ENCODE data around the gene SLC7A1. TPM values are rescaled to one million over a fixed set of nuclear protein-coding genes. Genes with fewer than 3 reads are reported as not detected.

The SLC7A1 gene
- total and polyA plus RNA-seq, 2 donors (not counting 3 experiments of a cell fraction or from before 2014, with no cell fraction given): 21.0 to 79.3 TPM

DNA sequence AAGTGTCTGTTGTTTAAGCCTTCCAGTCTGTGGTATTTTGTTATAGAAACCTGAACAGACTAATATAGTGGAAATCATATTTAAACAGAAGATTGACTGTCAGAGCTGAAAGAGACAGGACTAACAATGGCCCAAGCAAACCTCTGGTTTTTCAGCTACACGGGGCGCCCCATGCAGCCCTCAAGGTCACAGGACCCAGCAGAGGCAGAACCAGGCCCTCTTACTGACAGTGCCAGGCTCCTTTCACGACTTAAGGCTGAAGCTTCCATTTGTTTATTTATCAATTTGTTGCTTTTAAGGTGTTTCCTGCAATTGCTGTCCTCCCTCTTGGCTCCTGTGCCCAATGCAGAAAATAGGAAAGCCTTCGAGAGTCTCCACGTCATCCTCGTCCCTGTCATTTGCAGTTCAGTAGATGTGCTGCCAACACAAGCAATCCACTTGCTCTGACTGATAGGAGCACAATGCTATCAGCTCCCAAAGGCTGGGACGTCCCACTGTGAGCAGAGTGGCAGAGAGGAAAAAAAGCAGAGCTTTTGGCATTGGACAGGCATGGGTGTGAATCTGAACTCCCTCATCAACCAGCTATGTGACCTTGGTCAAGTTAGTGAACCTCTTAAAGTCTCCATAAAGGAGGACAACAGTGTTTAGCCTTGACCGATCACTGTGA lies 10.5 kb upstream of the SLC7A1 start:
- no peaks in the 10 kb centered on the region for H3K9me3 ChIP-seq (replicated peaks; ENCODE audit: control insufficient read depth, insufficient read depth, low read length)
- no peak overlapping the region for H3K4me2 ChIP-seq (ENCODE audit: insufficient read depth, low read length)
- H3K27me3 ChIP-seq (ENCODE audit: control insufficient read depth in 2 of 2, insufficient read depth in 2 of 2, low read length in 2 of 2): peaks cover 17 to 21% of the 10 kb centered on the region in 2 experiments
- no peaks in the 10 kb centered on the region for H3K4me1 ChIP-seq (ENCODE audit: control insufficient read depth, extremely low read depth, insufficient read depth, low read length)
- H3K36me3 ChIP-seq (ENCODE audit: control insufficient read depth in 2 of 2, extremely low read depth in 1 of 2, insufficient read depth in 2 of 2, low read length in 2 of 2): no peaks in the 10 kb centered on the region
- no peak overlapping the region for H3K27ac ChIP-seq (ENCODE audit: insufficient read depth, low read depth, low read length)
- H2AFZ ChIP-seq (ENCODE audit: low read depth, low read length): no peak overlapping the region
- no peak overlapping the region for H3K9ac ChIP-seq (replicated peaks; ENCODE audit: extremely low read depth, insufficient read depth, low read length)
- ChIA-PET CTCF (interaction anchor here (1.1 kb wide), 1 partner anchor 12 kb away, joined by 3 read pairs; no protein-coding TSS in a partner anchor), POLR2A (interaction anchor here (0.8 kb wide), 1 partner anchor 10 kb away, joined by 4 read pairs; the partner anchor contains the start of gene SLC7A1)
- no peaks in the 10 kb centered on the region for H3K9me1 ChIP-seq (replicated peaks; ENCODE audit: control insufficient read depth, extremely low read depth, insufficient read depth, low read length)
- intact Hi-C loops (cut with micrococcal nuclease) (no loop called here), dilution Hi-C loops (cut with MboI; ENCODE audit: extremely low pct_ligation_motif_present, low sequenced_read_pairs) (no loop called here)
- no peak for DNase-seq (ENCODE audit: low read depth, low spot score)
- no peak for FAIRE-seq
- no peaks in the 10 kb centered on the region for H4K20me1 ChIP-seq (replicated peaks; ENCODE audit: control insufficient read depth, extremely low read depth, insufficient read depth, low read length)
- no peak overlapping the region for H3K4me3 ChIP-seq (replicated peaks in 1 of 3; ENCODE audit: insufficient read depth in 1 of 3, low read depth in 1 of 3, low read length in 3 of 3)
- no peaks in the 10 kb centered on the region for H3K79me2 ChIP-seq (ENCODE audit: control insufficient read depth, insufficient read depth, low read length)
- BruUV-seq (replicated peaks): no TSS peak
- TF ChIP-seq POLR2A (IDR thresholded peaks at IDR 0.05; ENCODE audit: low read depth, low read length) (no peak), POLR2AphosphoS5 (IDR thresholded peaks at IDR 0.05; ENCODE audit: insufficient read depth, low read depth, low read length) (no peak), FOS (IDR thresholded peaks at IDR 0.05; ENCODE audit: borderline replicate concordance, insufficient read depth, low read length) (no peak), GATA2 (IDR thresholded peaks at IDR 0.05; ENCODE audit: insufficient read depth, insufficient read length, low read depth, low read length) (no peak), CTCF (IDR thresholded peaks at IDR 0.05; ENCODE audit: extremely low read depth in 1 of 2, insufficient read depth in 1 of 2, low read depth in 1 of 2, low read length in 2 of 2) (no peak), JUN (IDR thresholded peaks at IDR 0.05; ENCODE audit: borderline replicate concordance, insufficient read depth, insufficient read length, low read depth) (no peak), MYC (IDR thresholded peaks at IDR 0.05; ENCODE audit: low read depth, low read length) (no peak), EZH2 (IDR thresholded peaks at IDR 0.05; ENCODE audit: borderline replicate concordance, low read depth, low read length, severe bottlenecking) (no peak)
- TF ChIP-seq, protein P1, sequence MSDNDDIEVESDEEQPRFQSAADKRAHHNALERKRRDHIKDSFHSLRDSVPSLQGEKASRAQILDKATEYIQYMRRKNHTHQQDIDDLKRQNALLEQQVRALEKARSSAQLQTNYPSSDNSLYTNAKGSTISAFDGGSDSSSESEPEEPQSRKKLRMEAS (IDR thresholded peaks at IDR 0.05; ENCODE audit: insufficient read depth, insufficient read length): no peak

All from endothelial cell of umbilical vein (primary cell).